ENCODE measurements around the gene SMAP2.

DNA sequence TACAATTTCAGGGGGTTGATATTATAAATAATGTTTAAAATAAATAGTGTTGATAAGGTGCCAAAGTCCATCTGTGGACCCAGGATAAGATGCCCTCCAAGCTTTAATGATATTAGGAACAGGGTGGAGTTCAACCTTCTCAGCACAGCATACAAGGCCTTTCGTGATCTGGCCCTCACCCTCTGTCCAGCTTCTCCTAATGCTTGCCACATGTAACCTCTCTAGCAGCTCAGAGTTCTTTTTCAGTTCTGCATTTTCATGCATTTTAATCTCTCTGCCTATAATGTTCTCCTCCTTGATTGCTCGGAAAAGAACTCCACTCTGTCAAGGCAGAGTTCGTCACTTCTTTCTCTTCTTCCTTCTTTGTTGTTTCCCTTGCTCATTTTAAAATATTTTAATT is 21.4 kb upstream of the SMAP2 start:
- TF ChIP-seq, protein P1, sequence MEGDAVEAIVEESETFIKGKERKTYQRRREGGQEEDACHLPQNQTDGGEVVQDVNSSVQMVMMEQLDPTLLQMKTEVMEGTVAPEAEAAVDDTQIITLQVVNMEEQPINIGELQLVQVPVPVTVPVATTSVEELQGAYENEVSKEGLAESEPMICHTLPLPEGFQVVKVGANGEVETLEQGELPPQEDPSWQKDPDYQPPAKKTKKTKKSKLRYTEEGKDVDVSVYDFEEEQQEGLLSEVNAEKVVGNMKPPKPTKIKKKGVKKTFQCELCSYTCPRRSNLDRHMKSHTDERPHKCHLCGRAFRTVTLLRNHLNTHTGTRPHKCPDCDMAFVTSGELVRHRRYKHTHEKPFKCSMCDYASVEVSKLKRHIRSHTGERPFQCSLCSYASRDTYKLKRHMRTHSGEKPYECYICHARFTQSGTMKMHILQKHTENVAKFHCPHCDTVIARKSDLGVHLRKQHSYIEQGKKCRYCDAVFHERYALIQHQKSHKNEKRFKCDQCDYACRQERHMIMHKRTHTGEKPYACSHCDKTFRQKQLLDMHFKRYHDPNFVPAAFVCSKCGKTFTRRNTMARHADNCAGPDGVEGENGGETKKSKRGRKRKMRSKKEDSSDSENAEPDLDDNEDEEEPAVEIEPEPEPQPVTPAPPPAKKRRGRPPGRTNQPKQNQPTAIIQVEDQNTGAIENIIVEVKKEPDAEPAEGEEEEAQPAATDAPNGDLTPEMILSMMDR (IDR thresholded peaks at IDR 0.05 in 4 of 5, conservative IDR thresholded peaks at IDR 0.05 in 1 of 5), result no peak
- no peak for TF ChIP-seq POLR2A (IDR thresholded peaks at IDR 0.05)

All from gastrocnemius medialis (tissue), 4 donors.